ENCODE measurements around the gene TSPAN32.

GRCh38 chr11:2328021-2328420 lies 26.2 kb downstream of the TSPAN32 start:
- TF ChIP-seq CREB1 (IDR thresholded peaks at IDR 0.05; ENCODE audit: low read depth) (no peak), EP300 (IDR thresholded peaks at IDR 0.05; ENCODE audit: borderline replicate concordance) (no peak), MAX (IDR thresholded peaks at IDR 0.05) (no peak), TAF1 (IDR thresholded peaks at IDR 0.05; ENCODE audit: low read depth) (no peak), REST (IDR thresholded peaks at IDR 0.05; ENCODE audit: low read depth) (no peak), EGR1 (IDR thresholded peaks at IDR 0.05) (no peak), RAD21 (IDR thresholded peaks at IDR 0.05; ENCODE audit: low read depth) (no peak), FOXM1 (IDR thresholded peaks at IDR 0.05; ENCODE audit: borderline replicate concordance, low read depth) (no peak), TEAD4 (IDR thresholded peaks at IDR 0.05) (no peak)

Measured in Ishikawa (cell line).